ENCODE measurements around the gene ELFN1. TPM values are rescaled to one million over a fixed set of nuclear protein-coding genes. Genes with fewer than 3 reads are reported as not detected.

Gene ELFN1
- total and polyA plus RNA-seq, 4 donors = 0.43 to 3.5 (median 3.4) TPM

DNA sequence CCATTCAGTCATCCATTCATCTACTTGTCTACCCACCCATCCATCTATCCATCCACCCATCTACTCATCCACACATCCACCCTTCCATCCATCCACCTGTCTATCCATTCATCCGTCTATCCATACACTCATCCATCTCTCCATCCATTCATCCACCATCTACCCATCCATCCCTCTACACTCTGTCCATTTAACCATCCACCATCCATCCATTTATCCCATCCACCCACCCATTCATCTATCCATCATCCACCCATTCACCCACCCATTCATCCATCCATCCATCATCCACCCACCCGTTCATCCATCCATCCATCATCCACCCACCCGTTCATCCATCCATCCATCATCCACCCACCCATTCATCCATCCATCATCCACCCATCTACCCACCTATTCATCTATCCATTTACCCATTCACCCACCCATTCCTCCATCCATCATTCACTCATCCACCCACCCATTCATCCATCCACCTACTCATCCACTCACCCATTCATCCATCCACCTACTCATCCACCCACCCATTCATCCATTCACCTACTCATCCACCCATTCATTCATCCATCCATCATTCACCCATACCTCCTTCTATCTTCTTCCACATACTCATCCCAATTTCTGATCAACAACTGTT, 39.3 kb upstream of the ELFN1 start:
- DNase-seq (ENCODE audit: low spot score) = no peak
- Histone ChIP-seq H3K27me3 (ENCODE audit: control insufficient read depth in 4 of 4, insufficient read depth in 4 of 4, low read length in 3 of 4) (no peaks in the 10 kb centered on the region), H3K9ac (ENCODE audit: low read depth in 1 of 2, low read length in 2 of 2) (no peak overlapping the region), H3K36me3 (ENCODE audit: control insufficient read depth in 4 of 4, insufficient read depth in 3 of 4, low read depth in 1 of 4, low read length in 3 of 4) (no peaks in the 10 kb centered on the region), H3K4me1 (ENCODE audit: control insufficient read depth in 4 of 4, insufficient read depth in 4 of 4, low read length in 3 of 4) (no peaks in the 10 kb centered on the region), H3K27ac (ENCODE audit: low read depth in 1 of 2, low read length in 2 of 2) (no peak overlapping the region), H3K9me3 (ENCODE audit: control insufficient read depth in 4 of 4, low read length in 3 of 4) (peaks cover 6 to 13% (median 10%) of the 10 kb centered on the region in 4 donors), H3K4me3 (ENCODE audit: low read depth in 1 of 3, low read length in 3 of 3) (no peak overlapping the region)
- 85% methylated on average over 3 of the region's 3 CpGs for WGBS
- TF ChIP-seq ATF3 (IDR thresholded peaks at IDR 0.05) (no peak), NR2F2 (IDR thresholded peaks at IDR 0.05) (no peak), YY1 (IDR thresholded peaks at IDR 0.05) (no peak), FOXA2 (IDR thresholded peaks at IDR 0.05) (no peak), RXRA (IDR thresholded peaks at IDR 0.05) (no peak)

- Histone ChIP-seq H3K9ac (ENCODE audit: low read depth in 1 of 2, low read length in 2 of 2) (no peak overlapping the region), H3K27ac (ENCODE audit: low read depth in 1 of 2, low read length in 2 of 2) (no peak overlapping the region), H3K4me3 (ENCODE audit: low read depth in 1 of 3, low read length in 3 of 3) (no peak overlapping the region), H3K9me3 (ENCODE audit: control insufficient read depth in 4 of 4, low read length in 3 of 4) (peaks cover 7 to 16% (median 11%) of the 10 kb centered on the region in 4 donors), H3K4me1 (ENCODE audit: control insufficient read depth in 4 of 4, insufficient read depth in 4 of 4, low read length in 3 of 4) (no peaks in the 10 kb centered on the region), H3K36me3 (ENCODE audit: control insufficient read depth in 4 of 4, insufficient read depth in 3 of 4, low read depth in 1 of 4, low read length in 3 of 4) (no peaks in the 10 kb centered on the region), H3K27me3 (ENCODE audit: control insufficient read depth in 4 of 4, insufficient read depth in 4 of 4, low read length in 3 of 4) (no peaks in the 10 kb centered on the region)
- WGBS = 84% methylated on average over 5 of the region's 5 CpGs
- TF ChIP-seq EGR1 (IDR thresholded peaks at IDR 0.05; ENCODE audit: low read depth in 2 of 2) (no peak), NR2F2 (IDR thresholded peaks at IDR 0.05) (no peak)
- DNase-seq (ENCODE audit: low spot score) = no peak
These were observed 38.4 kb upstream of the ELFN1 start for GRCh38 chr7:1631678-1632077.

DNA sequence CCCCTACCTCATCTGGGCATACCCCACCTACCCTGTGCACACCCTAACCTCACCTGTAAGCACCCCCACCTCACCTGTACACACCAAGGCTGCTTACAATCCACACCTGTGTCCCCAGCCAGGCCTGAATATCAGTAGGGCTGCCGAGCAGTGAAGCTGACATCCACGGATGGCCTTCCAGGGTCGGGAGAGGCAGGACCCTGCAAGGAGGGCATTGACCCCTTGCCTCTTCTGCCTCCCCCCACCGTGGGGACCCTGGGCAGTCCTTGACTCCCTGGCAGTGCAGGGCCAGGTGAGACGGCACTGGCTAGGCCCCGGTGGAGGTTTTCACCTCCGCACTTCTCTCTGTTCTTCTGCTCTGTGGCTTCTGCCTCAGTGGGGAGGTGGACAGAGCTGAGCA, 37.6 kb upstream of the ELFN1 start:
- no peak overlapping the region for H3K27ac ChIP-seq (ENCODE audit: low read depth in 1 of 2, low read length in 2 of 2)
- H3K27me3 ChIP-seq (ENCODE audit: control insufficient read depth in 4 of 4, insufficient read depth in 4 of 4, low read length in 3 of 4) = no peaks in the 10 kb centered on the region
- no peak for TF ChIP-seq EGR1 (IDR thresholded peaks at IDR 0.05; ENCODE audit: low read depth in 2 of 2)
- no peak for TF ChIP-seq RAD21 (IDR thresholded peaks at IDR 0.05)
- TF ChIP-seq FOXA1 (IDR thresholded peaks at IDR 0.05) = no peak
- TF ChIP-seq NR2F2 (IDR thresholded peaks at IDR 0.05) = no peak
- no peak for TF ChIP-seq JUND (IDR thresholded peaks at IDR 0.05)
- TF ChIP-seq, protein P1, sequence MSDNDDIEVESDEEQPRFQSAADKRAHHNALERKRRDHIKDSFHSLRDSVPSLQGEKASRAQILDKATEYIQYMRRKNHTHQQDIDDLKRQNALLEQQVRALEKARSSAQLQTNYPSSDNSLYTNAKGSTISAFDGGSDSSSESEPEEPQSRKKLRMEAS (IDR thresholded peaks at IDR 0.05) = no peak
- H3K4me3 ChIP-seq (ENCODE audit: low read depth in 1 of 3, low read length in 3 of 3) = no peak overlapping the region
- H3K9me3 ChIP-seq (ENCODE audit: control insufficient read depth in 4 of 4, low read length in 3 of 4) = peaks cover 8 to 19% (median 16%) of the 10 kb centered on the region in 4 donors
- H3K36me3 ChIP-seq (ENCODE audit: control insufficient read depth in 4 of 4, insufficient read depth in 3 of 4, low read depth in 1 of 4, low read length in 3 of 4) = no peaks in the 10 kb centered on the region
- WGBS = 57% methylated on average over 7 of the region's 7 CpGs
- no peaks in the 10 kb centered on the region for H3K4me1 ChIP-seq (ENCODE audit: control insufficient read depth in 4 of 4, insufficient read depth in 4 of 4, low read length in 3 of 4)
- DNase-seq (ENCODE audit: low spot score) = no peak
- H3K9ac ChIP-seq (ENCODE audit: low read depth in 1 of 2, low read length in 2 of 2) = no peak overlapping the region

- Histone ChIP-seq H3K4me3 (ENCODE audit: low read depth in 1 of 3, low read length in 3 of 3) (no peak overlapping the region), H3K36me3 (ENCODE audit: control insufficient read depth in 4 of 4, insufficient read depth in 3 of 4, low read depth in 1 of 4, low read length in 3 of 4) (no peaks in the 10 kb centered on the region), H3K9ac (ENCODE audit: low read depth in 1 of 2, low read length in 2 of 2) (no peak overlapping the region), H3K27me3 (ENCODE audit: control insufficient read depth in 4 of 4, insufficient read depth in 4 of 4, low read length in 3 of 4) (no peaks in the 10 kb centered on the region), H3K27ac (ENCODE audit: low read depth in 1 of 2, low read length in 2 of 2) (no peak overlapping the region), H3K9me3 (ENCODE audit: control insufficient read depth in 4 of 4, low read length in 3 of 4) (peaks cover 11 to 25% (median 18%) of the 10 kb centered on the region in 4 donors), H3K4me1 (ENCODE audit: control insufficient read depth in 4 of 4, insufficient read depth in 4 of 4, low read length in 3 of 4) (no peaks in the 10 kb centered on the region)
- TF ChIP-seq ATF3 (IDR thresholded peaks at IDR 0.05) (no peak), REST (IDR thresholded peaks at IDR 0.05) (no peak), RAD21 (IDR thresholded peaks at IDR 0.05) (no peak)
- TF ChIP-seq, protein P1 (IDR thresholded peaks at IDR 0.05) = no peak
- 65% methylated on average over 15 of the region's 15 CpGs for WGBS
- no peak for DNase-seq (ENCODE audit: low spot score)
These were observed 36.9 kb upstream of the ELFN1 start for GRCh38 chr7:1632916-1633785.
